Endothelial cell (in vitro differentiated cells): ENCODE measurements around the gene TRNP1. TPM values are rescaled to one million over a fixed set of nuclear protein-coding genes. Genes with fewer than 3 reads are reported as not detected.

Experiments used
- DNase-seq: peaks from one replicate; pipeline ENCODE4 v3.0.0; 2021; ENCODE audit warnings: low spot score
- H3K27ac Mint-ChIP-seq: one replicate; pipeline ENCODE4 v1.8.0; 2021; ENCODE audit warnings: mixed read lengths, inconsistent platforms; ENCODE audit not compliant: unreplicated experiment
- H3K27me3 Mint-ChIP-seq: one replicate; pipeline ENCODE4 v1.8.0; 2021; ENCODE audit warnings: mild to moderate bottlenecking, moderate library complexity, mixed read lengths, inconsistent platforms; ENCODE audit not compliant: unreplicated experiment
- H3K36me3 Mint-ChIP-seq: one replicate; pipeline ENCODE4 v1.8.0; 2021; ENCODE audit warnings: mild to moderate bottlenecking, low read depth, mixed read lengths, inconsistent platforms; ENCODE audit not compliant: unreplicated experiment
- H3K4me1 Mint-ChIP-seq: one replicate; pipeline ENCODE4 v1.8.0; 2021; ENCODE audit warnings: mild to moderate bottlenecking, mixed read lengths, inconsistent platforms; ENCODE audit not compliant: unreplicated experiment
- H3K4me3 Mint-ChIP-seq: one replicate; pipeline ENCODE4 v1.8.0; 2021; ENCODE audit warnings: mild to moderate bottlenecking, mixed read lengths, inconsistent platforms; ENCODE audit not compliant: unreplicated experiment
- H3K9me3 Mint-ChIP-seq: one replicate; pipeline ENCODE4 v1.8.0; 2021; ENCODE audit warnings: mixed read lengths, inconsistent platforms; ENCODE audit not compliant: unreplicated experiment
- CTCF ChIP-seq: fragments of 200-600 bp; sonication (generic); IDR thresholded peaks from one replicate; pipeline ENCODE4 v1.5.0; 2021; ENCODE audit warnings: antibody characterized with exemption; ENCODE audit not compliant: unreplicated experiment
- total RNA-seq: library from RNA; stranded (reverse); fragmentation: NEBNext Ultra II Directional; extraction: Animal tissue kit (Norgen Biotek cat#: 25700); gene quantifications from one replicate; pipeline ENCODE4 v1.2.1, GENCODE V29; 2021; ENCODE audit not compliant: unreplicated experiment

The TRNP1 gene
- total RNA-seq, 1 donor from 2014 or later: 4.2 TPM

- no peak overlapping the region for H3K27ac Mint-ChIP-seq
Measured at GRCh38 chr1:27005166-27005530, 11.7 kb downstream of the TRNP1 start.

GRCh38 chr1:27005648-27006496 is 12.4 kb downstream of the TRNP1 start:
- no peaks in the 10 kb centered on the region for H3K36me3 Mint-ChIP-seq
- no peak for DNase-seq
- H3K27me3 Mint-ChIP-seq: peaks cover 1% of the 10 kb centered on the region
- no peak overlapping the region for H3K4me3 Mint-ChIP-seq
- TF ChIP-seq CTCF: no peak
- H3K27ac Mint-ChIP-seq: no peak overlapping the region
- H3K4me1 Mint-ChIP-seq: peaks cover 4% of the 10 kb centered on the region
- H3K9me3 Mint-ChIP-seq: no peaks in the 10 kb centered on the region

More at GRCh38 chr1:27005166-27005530, 11.7 kb downstream of the TRNP1 start:
- TF ChIP-seq CTCF: no peak
- DNase-seq: no peak
- Mint-ChIP-seq H3K27me3 (peaks cover 1% of the 10 kb centered on the region), H3K36me3 (no peaks in the 10 kb centered on the region), H3K9me3 (no peaks in the 10 kb centered on the region), H3K4me3 (no peak overlapping the region), H3K4me1 (peaks cover 8% of the 10 kb centered on the region)

DNA sequence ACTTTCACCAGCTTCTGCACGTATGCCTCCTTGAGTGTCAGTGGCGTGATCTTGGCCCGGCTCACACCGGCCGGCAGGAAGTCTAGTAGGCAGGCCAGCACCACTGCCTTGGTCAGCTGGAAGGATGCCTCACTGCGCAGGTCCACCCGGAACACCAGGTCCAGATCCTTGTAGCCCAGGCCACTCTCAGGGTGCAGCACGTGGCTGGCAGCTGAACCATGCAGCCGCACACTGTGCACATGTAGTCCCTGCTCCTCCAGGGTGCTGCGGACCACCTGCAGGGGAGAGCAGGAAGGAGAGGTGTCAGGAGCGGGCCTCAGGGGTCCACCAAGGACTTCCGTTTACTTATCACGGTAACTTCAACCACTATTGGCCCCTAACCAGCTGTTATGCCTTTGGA is 13.2 kb downstream of the TRNP1 start:
- Mint-ChIP-seq H3K4me3 (no peak overlapping the region), H3K27me3 (peaks cover 1% of the 10 kb centered on the region), H3K4me1 (peaks cover 10% of the 10 kb centered on the region), H3K36me3 (no peaks in the 10 kb centered on the region), H3K27ac (no peak overlapping the region), H3K9me3 (no peaks in the 10 kb centered on the region)
- TF ChIP-seq CTCF: no peak
- DNase-seq: no peak

DNA sequence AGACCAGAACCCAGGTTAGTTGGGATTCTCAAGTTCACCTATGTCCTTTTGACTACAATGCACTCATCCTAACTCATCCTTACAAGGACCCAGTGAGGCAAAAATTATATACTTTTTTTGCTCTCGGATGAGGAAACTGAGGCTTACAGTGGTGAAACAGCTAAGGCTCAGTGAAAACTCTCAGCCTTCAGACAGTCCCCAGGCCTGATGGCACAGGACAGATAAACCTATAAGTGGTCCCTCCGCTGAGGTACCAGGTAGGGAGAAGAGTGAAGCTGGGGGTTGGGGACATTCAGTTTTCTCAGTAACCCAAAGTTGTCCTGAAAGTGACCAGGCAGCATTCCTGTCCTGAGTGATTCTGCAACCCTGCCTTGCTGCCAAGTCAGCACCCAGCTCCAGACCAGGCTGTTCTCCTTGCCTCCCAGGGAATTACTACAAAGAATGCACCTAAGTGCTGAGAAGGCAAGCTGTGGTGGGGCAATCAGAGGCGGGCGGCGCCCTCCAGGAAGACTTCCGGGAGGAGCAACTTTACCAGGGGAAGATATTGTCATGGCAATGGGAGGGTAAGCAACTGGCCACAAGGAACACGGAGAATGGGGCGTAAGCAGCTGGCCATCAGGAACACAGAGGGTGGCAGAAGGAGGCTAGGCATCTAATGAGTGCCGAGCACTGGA is 14.6 kb downstream of the TRNP1 start:
- Mint-ChIP-seq H3K4me1 (peaks cover 12% of the 10 kb centered on the region), H3K36me3 (no peaks in the 10 kb centered on the region)

More for the DNA sequence above, 14.6 kb downstream of the TRNP1 start:
- TF ChIP-seq CTCF: no peak
- H3K4me3 Mint-ChIP-seq: no peak overlapping the region
- H3K27me3 Mint-ChIP-seq: peaks cover 1% of the 10 kb centered on the region
- H3K27ac Mint-ChIP-seq: no peak overlapping the region
- H3K9me3 Mint-ChIP-seq: no peaks in the 10 kb centered on the region
- DNase-seq: no peak
